A549 (cell line): Measurements from ENCODE around the gene TTC28.

Experiments used
- CTCF ChIP-seq: fragments of >200 bp; sonication (Bioruptor Twin); formaldehyde crosslinking; IDR thresholded peaks from 3 replicates; pipeline ENCODE4 v1.5.1; 2016
- HDAC2 ChIP-seq: fragments of 200-600 bp; sonication (generic); IDR thresholded peaks from 2 replicates; pipeline ENCODE4 v1.6.1; 2016
- TF ChIP-seq, protein P1 (sequence below): fragments of 250-450 bp; sonication (Bioruptor Pico); IDR thresholded peaks from 2 replicates; pipeline ENCODE4 v1.5.0; 2021; ENCODE audit warnings: mild to moderate bottlenecking, moderate library complexity, borderline replicate concordance

DNA sequence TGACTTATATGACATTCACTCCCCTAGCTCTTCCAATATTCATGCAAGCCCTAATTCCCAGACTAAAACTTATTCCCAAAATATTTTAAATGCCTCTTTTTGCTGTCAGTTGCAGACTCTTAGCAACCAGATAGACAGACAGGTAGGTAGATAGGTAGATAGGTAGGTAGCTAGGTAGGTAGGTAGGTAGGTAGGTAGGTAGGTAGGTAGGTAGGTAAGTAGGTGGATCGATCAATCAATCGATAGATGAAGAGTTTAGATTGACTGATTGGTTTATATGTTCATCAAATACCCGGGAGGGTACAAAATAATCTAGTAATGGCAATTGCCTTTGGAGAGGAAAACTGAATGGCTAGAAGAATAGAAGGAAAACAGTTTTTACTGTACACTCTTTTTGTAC is 86.3 kb downstream of the TTC28 start:
- TF ChIP-seq CTCF = no peak
- no peak for TF ChIP-seq HDAC2
- TF ChIP-seq, protein P1, sequence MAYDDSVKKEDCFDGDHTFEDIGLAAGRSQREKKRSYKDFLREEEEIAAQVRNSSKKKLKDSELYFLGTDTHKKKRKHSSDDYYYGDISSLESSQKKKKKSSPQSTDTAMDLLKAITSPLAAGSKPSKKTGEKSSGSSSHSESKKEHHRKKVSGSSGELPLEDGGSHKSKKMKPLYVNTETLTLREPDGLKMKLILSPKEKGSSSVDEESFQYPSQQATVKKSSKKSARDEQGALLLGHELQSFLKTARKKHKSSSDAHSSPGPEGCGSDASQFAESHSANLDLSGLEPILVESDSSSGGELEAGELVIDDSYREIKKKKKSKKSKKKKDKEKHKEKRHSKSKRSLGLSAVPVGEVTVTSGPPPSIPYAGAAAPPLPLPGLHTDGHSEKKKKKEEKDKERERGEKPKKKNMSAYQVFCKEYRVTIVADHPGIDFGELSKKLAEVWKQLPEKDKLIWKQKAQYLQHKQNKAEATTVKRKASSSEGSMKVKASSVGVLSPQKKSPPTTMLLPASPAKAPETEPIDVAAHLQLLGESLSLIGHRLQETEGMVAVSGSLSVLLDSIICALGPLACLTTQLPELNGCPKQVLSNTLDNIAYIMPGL (CRISPR knock-in tag) = no peak
